Karpas-422 (cell line): Measurements from ENCODE around the gene SOHLH1. TPM values are rescaled to one million over a fixed set of nuclear protein-coding genes. Genes with fewer than 3 reads are reported as not detected.

Source experiments
- DNase-seq: peaks from one replicate; pipeline ENCODE4 v3.0.0-alpha.2; 2015
- H2AFZ ChIP-seq: fragments of 200-600 bp; sonication (generic); 2 replicates; pipeline ENCODE4 v1.6.1; 2014; ENCODE audit warnings: antibody characterized with exemption, low read length, mixed read lengths
- H3K27ac ChIP-seq: fragments of 200-600 bp; sonication (generic); 2 replicates; pipeline ENCODE4 v1.5.1; 2014; ENCODE audit warnings: mild to moderate bottlenecking, low read length, moderate library complexity
- H3K27me3 ChIP-seq: fragments of 200-600 bp; sonication (generic); 2 replicates; pipeline ENCODE4 v1.6.1; 2014; ENCODE audit warnings: low read length, mixed read lengths
- H3K36me3 ChIP-seq: fragments of 200-600 bp; sonication (generic); 2 replicates; pipeline ENCODE4 v1.6.1; 2014; ENCODE audit warnings: low read length, mixed read lengths; ENCODE audit not compliant: insufficient read depth
- H3K4me1 ChIP-seq: fragments of 200-600 bp; sonication (generic); 2 replicates; pipeline ENCODE4 v1.6.1; 2014; ENCODE audit warnings: mild to moderate bottlenecking, low read length, mixed read lengths
- H3K4me2 ChIP-seq: fragments of 200-600 bp; sonication (generic); 2 replicates; pipeline ENCODE4 v1.6.1; 2014; ENCODE audit warnings: low read length, low read depth, mild to moderate bottlenecking; ENCODE audit not compliant: poor library complexity, severe bottlenecking
- H3K4me3 ChIP-seq: fragments of 200-600 bp; sonication (generic); 2 replicates; pipeline ENCODE4 v1.5.1; 2014; ENCODE audit warnings: mild to moderate bottlenecking, antibody characterized with exemption, low read length, mixed read lengths
- H3K79me2 ChIP-seq: fragments of 200-600 bp; sonication (generic); 2 replicates; pipeline ENCODE4 v1.6.1; 2014; ENCODE audit warnings: mild to moderate bottlenecking, low read length, mixed read lengths
- H3K9ac ChIP-seq: fragments of 200-600 bp; sonication (generic); 2 replicates; pipeline ENCODE4 v1.6.0; 2014; ENCODE audit warnings: low read length
- H3K9me2 ChIP-seq: fragments of 200-600 bp; sonication (generic), shearing (Covaris generic); replicated peaks from 2 replicates; pipeline ENCODE4 v1.6.0; 2014; ENCODE audit warnings: mild to moderate bottlenecking, low read length, moderate library complexity; ENCODE audit not compliant: insufficient read depth
- H3K9me3 ChIP-seq: fragments of 300-700, 200-600 bp; sonication (generic); 2 replicates; pipeline ENCODE4 v1.6.1; 2014; ENCODE audit warnings: low read length, mixed read lengths
- H4K20me1 ChIP-seq: fragments of 200-600 bp; sonication (generic); 2 replicates; pipeline ENCODE4 v1.6.1; 2014; ENCODE audit warnings: mild to moderate bottlenecking, antibody characterized with exemption, low read length, low read depth; ENCODE audit not compliant: insufficient read depth
- total RNA-seq: library from RNA; depleted of rRNA; stranded (reverse); fragments of >200 nt; shearing (Covaris generic); gene quantifications from 2 replicates; pipeline ENCODE4 v1.2.3, GENCODE V29; 2014; ENCODE audit warnings: low replicate concordance

SOHLH1 gene
- total RNA-seq, 1 experiment from 2014 or later = not detected

GRCh38 chr9:135689011-135689410, 10.3 kb downstream of the SOHLH1 start:
- Histone ChIP-seq H3K4me2 (no peak overlapping the region), H3K27me3 (no peaks in the 10 kb centered on the region), H3K9me2 (no peaks in the 10 kb centered on the region), H3K79me2 (no peaks in the 10 kb centered on the region), H3K4me1 (no peaks in the 10 kb centered on the region), H2AFZ (no peak overlapping the region), H3K36me3 (no peaks in the 10 kb centered on the region), H3K9ac (no peak overlapping the region), H3K27ac (no peak overlapping the region), H3K9me3 (no peaks in the 10 kb centered on the region), H4K20me1 (0 out of 2 replicates have a peak, but pooled peaks cover 5% of the 10 kb centered on the region), H3K4me3 (no peak overlapping the region)
- no peak for DNase-seq

GRCh38 chr9:135687216-135687615, 12.1 kb downstream of the SOHLH1 start:
- Histone ChIP-seq H3K9me3 (no peaks in the 10 kb centered on the region), H3K79me2 (no peaks in the 10 kb centered on the region), H3K4me1 (no peaks in the 10 kb centered on the region), H2AFZ (no peak overlapping the region), H3K4me3 (no peak overlapping the region), H3K9me2 (no peaks in the 10 kb centered on the region), H3K4me2 (no peak overlapping the region), H3K36me3 (no peaks in the 10 kb centered on the region), H3K27me3 (no peaks in the 10 kb centered on the region), H3K9ac (no peak overlapping the region), H4K20me1 (0 out of 2 replicates have a peak, but pooled peaks cover 5% of the 10 kb centered on the region), H3K27ac (no peak overlapping the region)
- DNase-seq = no peak

- Histone ChIP-seq H3K27ac (no peak overlapping the region), H3K9me3 (no peaks in the 10 kb centered on the region), H3K4me1 (no peaks in the 10 kb centered on the region), H2AFZ (no peak overlapping the region), H3K9ac (no peak overlapping the region), H3K27me3 (no peaks in the 10 kb centered on the region), H3K4me3 (no peak overlapping the region), H3K4me2 (no peak overlapping the region), H3K9me2 (no peaks in the 10 kb centered on the region), H4K20me1 (0 out of 2 replicates have a peak, but pooled peaks cover 5% of the 10 kb centered on the region), H3K79me2 (no peaks in the 10 kb centered on the region), H3K36me3 (no peaks in the 10 kb centered on the region)
- no peak for DNase-seq
Observed at GRCh38 chr9:135684691-135685090, 14.6 kb downstream of the SOHLH1 start.

- Histone ChIP-seq H2AFZ (no peak overlapping the region), H3K36me3 (no peaks in the 10 kb centered on the region), H3K9me2 (no peaks in the 10 kb centered on the region), H4K20me1 (0 out of 2 replicates have a peak, but pooled peaks cover 5% of the 10 kb centered on the region), H3K4me1 (no peaks in the 10 kb centered on the region), H3K9me3 (no peaks in the 10 kb centered on the region), H3K79me2 (no peaks in the 10 kb centered on the region), H3K27ac (no peak overlapping the region), H3K4me2 (no peak overlapping the region), H3K9ac (no peak overlapping the region), H3K4me3 (no peak overlapping the region), H3K27me3 (no peaks in the 10 kb centered on the region)
- DNase-seq = no peak
Observed at GRCh38 chr9:135683401-135684034, 15.8 kb downstream of the SOHLH1 start.

- Histone ChIP-seq H3K4me1 (no peaks in the 10 kb centered on the region), H3K9me3 (no peaks in the 10 kb centered on the region), H3K36me3 (no peaks in the 10 kb centered on the region), H4K20me1 (0 out of 2 replicates have a peak, but pooled peaks cover 2% of the 10 kb centered on the region), H3K79me2 (no peaks in the 10 kb centered on the region), H3K9me2 (no peaks in the 10 kb centered on the region), H3K27ac (no peak overlapping the region), H2AFZ (no peak overlapping the region), H3K9ac (no peak overlapping the region), H3K27me3 (no peaks in the 10 kb centered on the region), H3K4me3 (no peak overlapping the region), H3K4me2 (no peak overlapping the region)
- DNase-seq = no peak
Observed at GRCh38 chr9:135681161-135681560, 18.1 kb downstream of the SOHLH1 start.

GRCh38 chr9:135680056-135680455, 19.2 kb downstream of the SOHLH1 start:
- H3K4me2 ChIP-seq = no peak overlapping the region
- DNase-seq = no peak
- no peaks in the 10 kb centered on the region for H3K9me3 ChIP-seq
- H3K9ac ChIP-seq = no peak overlapping the region
- no peaks in the 10 kb centered on the region for H3K9me2 ChIP-seq
- H3K27me3 ChIP-seq = no peaks in the 10 kb centered on the region
- H3K4me3 ChIP-seq = no peak overlapping the region
- no peaks in the 10 kb centered on the region for H3K36me3 ChIP-seq
- H3K4me1 ChIP-seq = no peaks in the 10 kb centered on the region
- H3K27ac ChIP-seq = no peak overlapping the region
- H2AFZ ChIP-seq = no peak overlapping the region
- no peaks in the 10 kb centered on the region for H4K20me1 ChIP-seq
- H3K79me2 ChIP-seq = no peaks in the 10 kb centered on the region

- Histone ChIP-seq H4K20me1 (no peaks in the 10 kb centered on the region), H3K4me2 (no peak overlapping the region)
Observed at GRCh38 chr9:135678236-135679017, 20.9 kb downstream of the SOHLH1 start.

GRCh38 chr9:135677641-135678168, 21.6 kb downstream of the SOHLH1 start:
- Histone ChIP-seq H3K27ac (no peak overlapping the region), H3K27me3 (no peaks in the 10 kb centered on the region), H3K9me3 (no peaks in the 10 kb centered on the region), H3K4me1 (no peaks in the 10 kb centered on the region), H3K4me2 (no peak overlapping the region), H3K79me2 (no peaks in the 10 kb centered on the region), H3K9ac (no peak overlapping the region), H3K4me3 (no peak overlapping the region), H3K36me3 (no peaks in the 10 kb centered on the region), H2AFZ (no peak overlapping the region), H3K9me2 (no peaks in the 10 kb centered on the region), H4K20me1 (no peaks in the 10 kb centered on the region)
- DNase-seq = no peak

More at GRCh38 chr9:135678236-135679017, 20.9 kb downstream of the SOHLH1 start:
- H3K9me3 ChIP-seq = no peaks in the 10 kb centered on the region
- H3K27ac ChIP-seq = no peak overlapping the region
- no peak overlapping the region for H3K9ac ChIP-seq
- no peaks in the 10 kb centered on the region for H3K27me3 ChIP-seq
- H3K79me2 ChIP-seq = no peaks in the 10 kb centered on the region
- DNase-seq = no peak
- H3K4me3 ChIP-seq = no peak overlapping the region
- no peaks in the 10 kb centered on the region for H3K36me3 ChIP-seq
- no peak overlapping the region for H2AFZ ChIP-seq
- no peaks in the 10 kb centered on the region for H3K4me1 ChIP-seq
- H3K9me2 ChIP-seq = no peaks in the 10 kb centered on the region
